Tibial nerve (tissue), 4 donors: ENCODE measurements around the gene AGBL1. TPM values are rescaled to one million over a fixed set of nuclear protein-coding genes. Genes with fewer than 3 reads are reported as not detected.

Experiments
- DNase-seq, 2 donors: peaks; one replicate each; pipeline ENCODE4 v3.0.0-alpha.2; 2019; ENCODE audit warnings: low spot score in 2 of 2
- H3K27ac ChIP-seq, 4 donors: fragments of 200-600 bp; sonication (generic) in 3 of 4; one replicate each; pipeline ENCODE4 v1.5.1; 2017 to 2019; ENCODE audit warnings: mild to moderate bottlenecking in 1 of 4
- H3K27me3 ChIP-seq, 2 donors: fragments of 200-600 bp; sonication (generic) in 1 of 2; one replicate each; pipeline versions ENCODE4 v1.5.1 to v1.6.0; 2017 to 2019
- H3K36me3 ChIP-seq, 3 donors: fragments of 200-600 bp; sonication (generic); one replicate each; pipeline ENCODE4 v1.5.1; 2018 to 2019
- H3K4me1 ChIP-seq, 4 donors: fragments of 200-600 bp; sonication (generic) in 3 of 4; one replicate each; pipeline ENCODE4 v1.5.1; 2017 to 2019
- H3K4me3 ChIP-seq, 4 donors: fragments of 200-600 bp; sonication (generic) in 3 of 4; one replicate each; pipeline ENCODE4 v1.5.1; 2017 to 2019; ENCODE audit warnings: mild to moderate bottlenecking in 1 of 4, moderate library complexity in 1 of 4
- H3K9me3 ChIP-seq, 4 donors: fragments of 200-600 bp; sonication (generic) in 3 of 4; one replicate each; pipeline ENCODE4 v1.5.1; 2017 to 2019
- CTCF ChIP-seq, 5 experiments: fragments of 200-600 bp in 3 of 5; fragments of 450-650 bp in 2 of 5; sonication (generic) in 3 of 5; IDR thresholded peaks; one replicate each; pipeline ENCODE4 v1.5.1; 2016 to 2019; ENCODE audit warnings: antibody characterized with exemption in 5 of 5, mild to moderate bottlenecking in 3 of 5, moderate library complexity in 2 of 5
- EP300 ChIP-seq, 2 donors: sonication (generic); formaldehyde crosslinking; IDR thresholded peaks; one replicate each; pipeline ENCODE4 v1.6.1; 2017; ENCODE audit warnings: antibody characterized with exemption in 2 of 2, mild to moderate bottlenecking in 1 of 2
- POLR2A ChIP-seq, 2 donors: fragments of 450-650 bp; IDR thresholded peaks; one replicate each; pipeline ENCODE4 v1.6.1; 2017; ENCODE audit warnings: antibody characterized with exemption in 2 of 2, mild to moderate bottlenecking in 2 of 2, moderate library complexity in 2 of 2
- WGBS, 2 donors: methylation state at CpG; one replicate each; pipeline ENCODE4 v1.1.5; 2018; 5-methylcytosine and 5-hydroxymethylcytosine counted together
- total RNA-seq, 4 donors: library from RNA; depleted of rRNA; stranded (reverse); fragments of >200 nt; gene quantifications; one replicate each; pipeline ENCODE4 v1.1.0, GENCODE V29; 2016

AGBL1 gene
- total RNA-seq, 4 donors from 2014 or later, result under 0.01 to 1.2 (median 0.21) TPM; not detected in 1

GRCh38 chr15:86759800-86760523 lies 680.3 kb downstream of the AGBL1 start:
- H3K27me3 ChIP-seq, result no peaks in the 10 kb centered on the region
- TF ChIP-seq EP300 (IDR thresholded peaks at IDR 0.05) (no peak), POLR2A (IDR thresholded peaks at IDR 0.05) (no peak), CTCF (IDR thresholded peaks at IDR 0.05) (no peak)
- no peak overlapping the region for H3K27ac ChIP-seq
- no peaks in the 10 kb centered on the region for H3K9me3 ChIP-seq
- 71 to 74% methylated on average over 5 of the region's 5 CpGs for WGBS, 2 donors
- no peaks in the 10 kb centered on the region for H3K4me1 ChIP-seq
- H3K4me3 ChIP-seq, result no peak overlapping the region
- no peak for DNase-seq
- no peaks in the 10 kb centered on the region for H3K36me3 ChIP-seq

GRCh38 chr15:86762874-86763273 lies 683.2 kb downstream of the AGBL1 start:
- no peak for TF ChIP-seq CTCF (IDR thresholded peaks at IDR 0.05)
- TF ChIP-seq POLR2A (IDR thresholded peaks at IDR 0.05), result no peak
- no peak for TF ChIP-seq EP300 (IDR thresholded peaks at IDR 0.05)
- no peaks in the 10 kb centered on the region for H3K9me3 ChIP-seq
- 78 to 79% methylated on average over 2 of the region's 2 CpGs for WGBS, 2 donors
- H3K4me1 ChIP-seq, result no peaks in the 10 kb centered on the region
- H3K4me3 ChIP-seq, result no peak overlapping the region
- no peak for DNase-seq
- H3K27ac ChIP-seq, result no peak overlapping the region
- no peaks in the 10 kb centered on the region for H3K27me3 ChIP-seq
- H3K36me3 ChIP-seq, result no peaks in the 10 kb centered on the region

- WGBS, 2 donors, result 82 to 86% methylated on average over 3 of the region's 3 CpGs
- DNase-seq, result no peak
- Histone ChIP-seq H3K4me3 (no peak overlapping the region), H3K9me3 (no peaks in the 10 kb centered on the region), H3K27me3 (no peaks in the 10 kb centered on the region), H3K27ac (no peak overlapping the region), H3K4me1 (no peaks in the 10 kb centered on the region), H3K36me3 (no peaks in the 10 kb centered on the region)
- TF ChIP-seq POLR2A (IDR thresholded peaks at IDR 0.05) (no peak), CTCF (IDR thresholded peaks at IDR 0.05) (no peak), EP300 (IDR thresholded peaks at IDR 0.05) (no peak)
Measured at GRCh38 chr15:86764021-86764420, 684.4 kb downstream of the AGBL1 start.

DNA sequence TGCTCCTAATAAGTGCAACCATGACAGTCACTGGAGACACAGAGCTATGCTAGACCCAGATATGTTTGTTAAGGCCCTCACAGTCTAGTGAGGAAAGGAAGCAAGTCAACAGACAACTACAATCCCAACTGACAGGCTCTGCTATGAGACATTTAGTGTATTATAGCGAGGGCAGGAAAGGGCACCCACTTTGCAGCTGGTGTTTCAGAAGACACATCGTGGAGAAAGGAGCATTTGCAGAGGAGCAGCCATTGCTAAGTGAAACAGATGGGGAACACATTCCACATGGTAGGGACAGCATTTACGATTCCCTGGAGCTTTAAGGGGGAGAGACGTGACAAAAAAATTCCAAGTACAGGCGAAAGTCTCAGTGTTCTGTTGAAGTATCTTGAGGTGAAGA lies 685.6 kb downstream of the AGBL1 start:
- no peaks in the 10 kb centered on the region for H3K36me3 ChIP-seq
- no peak overlapping the region for H3K27ac ChIP-seq
- H3K27me3 ChIP-seq, result no peaks in the 10 kb centered on the region
- H3K9me3 ChIP-seq, result no peaks in the 10 kb centered on the region
- no peak for DNase-seq
- no peak overlapping the region for H3K4me3 ChIP-seq
- no peak for TF ChIP-seq POLR2A (IDR thresholded peaks at IDR 0.05)
- no peak for TF ChIP-seq CTCF (IDR thresholded peaks at IDR 0.05)
- no peak for TF ChIP-seq EP300 (IDR thresholded peaks at IDR 0.05)
- H3K4me1 ChIP-seq, result no peaks in the 10 kb centered on the region
- WGBS, 2 donors, result 61 to 64% methylated on average over 5 of the region's 5 CpGs

DNA sequence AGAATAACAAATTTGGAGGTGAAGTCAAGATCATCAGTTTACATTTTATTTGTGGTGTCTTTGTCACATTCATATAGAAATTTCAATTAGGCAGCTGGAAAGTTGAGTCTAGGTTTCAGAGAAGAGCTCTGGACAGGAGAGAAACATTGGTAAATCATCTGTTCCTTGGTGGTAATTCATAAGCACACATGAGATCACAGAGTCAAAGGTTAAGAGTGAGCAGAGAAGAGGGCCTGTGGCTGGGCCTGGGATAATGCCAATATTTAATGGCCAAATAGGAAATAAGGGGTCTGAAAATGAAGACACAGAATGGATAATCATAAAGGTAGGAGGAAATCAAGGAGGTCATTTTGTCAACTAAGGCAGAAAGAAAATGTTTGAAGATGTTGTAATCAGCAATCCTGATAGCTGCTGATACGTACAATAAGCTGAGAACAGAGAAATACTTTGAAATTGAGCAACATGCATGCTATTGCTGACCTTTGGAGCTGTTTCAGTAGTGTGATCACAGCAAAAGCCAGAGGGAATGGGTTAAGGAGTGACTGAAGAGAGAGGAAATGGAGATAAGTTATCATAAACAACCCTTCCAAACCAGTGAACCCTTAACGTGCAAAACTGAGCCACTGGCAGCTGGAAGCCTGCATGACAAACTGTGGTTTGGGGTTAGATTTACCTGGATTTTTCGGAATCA lies 692.8 kb downstream of the AGBL1 start:
- Histone ChIP-seq H3K4me1 (no peaks in the 10 kb centered on the region), H3K4me3 (no peak overlapping the region), H3K27ac (no peak overlapping the region), H3K36me3 (no peaks in the 10 kb centered on the region), H3K9me3 (no peaks in the 10 kb centered on the region), H3K27me3 (no peaks in the 10 kb centered on the region)
- no peak for DNase-seq
- TF ChIP-seq CTCF (IDR thresholded peaks at IDR 0.05) (no peak), EP300 (IDR thresholded peaks at IDR 0.05) (no peak), POLR2A (IDR thresholded peaks at IDR 0.05) (no peak)
- WGBS, 2 donors, result 59 to 60% methylated on average over 3 of the region's 3 CpGs
